ENCODE results near the gene UBA1.
"Not testable (repeated sequence)": the region's sequence is repeated elsewhere in the genome, so short reads cannot be mapped to it uniquely, and the experiment has no call there.

The UBA1 gene

GRCh38 chrX:47248576-47248975 is 54.9 kb downstream of the UBA1 start:
- no peaks in the 10 kb centered on the region for H3K9me3 ChIP-seq (ENCODE audit: control insufficient read depth in 1 of 2, low read length in 2 of 2)
- no peak overlapping the region for H3K4me3 ChIP-seq (ENCODE audit: low read depth in 1 of 2, low read length in 2 of 2)
- no peaks in the 10 kb centered on the region for H3K4me1 ChIP-seq (ENCODE audit: control insufficient read depth in 1 of 2, insufficient read depth in 2 of 2, low read length in 2 of 2)
- no peak overlapping the region for H3K27ac ChIP-seq (ENCODE audit: low read depth, low read length)
- H3K36me3 ChIP-seq (ENCODE audit: control insufficient read depth in 1 of 2, insufficient read depth in 2 of 2, low read length in 2 of 2): peaks cover 9 to 11% of the 10 kb centered on the region in 2 donors
- H3K9ac ChIP-seq (ENCODE audit: low read depth in 1 of 2, low read length in 2 of 2): no peak overlapping the region
- no peaks in the 10 kb centered on the region for H3K27me3 ChIP-seq (ENCODE audit: control insufficient read depth in 1 of 2, insufficient read depth in 2 of 2, low read length in 2 of 2)

DNA sequence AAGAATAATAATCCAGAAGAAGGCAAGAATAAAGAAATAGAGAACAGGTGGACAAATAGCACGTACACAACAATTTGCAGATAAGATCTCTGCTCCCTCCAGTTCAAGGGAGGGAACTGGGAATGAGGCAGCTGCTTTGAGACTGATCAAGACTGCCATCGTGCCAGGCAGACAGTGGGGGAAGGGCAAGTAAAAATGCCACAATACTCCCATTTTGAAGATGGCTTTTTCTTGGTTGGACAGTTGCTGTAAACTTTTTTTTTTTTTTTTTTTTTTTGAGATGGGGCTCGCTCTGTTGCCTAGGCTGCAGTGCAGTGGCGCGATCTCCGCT is 56.4 kb downstream of the UBA1 start:
- Histone ChIP-seq H3K27ac (ENCODE audit: low read depth, low read length) (no peak overlapping the region), H3K9me3 (ENCODE audit: control insufficient read depth in 1 of 2, low read length in 2 of 2) (no peaks in the 10 kb centered on the region), H3K36me3 (ENCODE audit: control insufficient read depth in 1 of 2, insufficient read depth in 2 of 2, low read length in 2 of 2) (peaks cover 2 to 6% of the 10 kb centered on the region in 2 donors), H3K9ac (ENCODE audit: low read depth in 1 of 2, low read length in 2 of 2) (no peak overlapping the region), H3K27me3 (ENCODE audit: control insufficient read depth in 1 of 2, insufficient read depth in 2 of 2, low read length in 2 of 2) (no peaks in the 10 kb centered on the region), H3K4me1 (ENCODE audit: control insufficient read depth in 1 of 2, insufficient read depth in 2 of 2, low read length in 2 of 2) (no peaks in the 10 kb centered on the region), H3K4me3 (ENCODE audit: low read depth in 1 of 2, low read length in 2 of 2) (no peak overlapping the region)

DNA sequence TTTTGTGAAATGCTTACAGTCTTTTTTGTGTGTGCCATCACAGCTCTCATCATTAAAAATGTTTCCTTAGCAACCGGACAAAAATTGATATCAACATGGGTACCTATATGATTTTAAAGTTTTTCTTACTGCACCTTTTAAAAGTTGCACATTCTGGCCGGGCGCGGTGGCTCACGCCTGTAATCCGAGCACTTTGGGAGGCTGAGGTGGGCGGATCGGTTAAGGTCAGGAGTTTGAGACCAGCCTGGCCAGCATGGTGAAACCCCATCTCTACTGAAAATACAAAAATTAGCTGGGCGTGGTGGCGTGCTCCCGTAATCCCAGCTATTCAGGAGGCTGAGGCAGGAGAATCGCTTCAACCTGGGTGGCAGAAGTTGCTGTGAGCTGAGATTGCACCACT is 64.0 kb downstream of the UBA1 start:
- H3K27me3 ChIP-seq (ENCODE audit: control insufficient read depth in 1 of 2, insufficient read depth in 2 of 2, low read length in 2 of 2); H3K27ac ChIP-seq (ENCODE audit: low read depth, low read length); H3K4me3 ChIP-seq (ENCODE audit: low read depth in 1 of 2, low read length in 2 of 2); H3K36me3 ChIP-seq (ENCODE audit: control insufficient read depth in 1 of 2, insufficient read depth in 2 of 2, low read length in 2 of 2); H3K9ac ChIP-seq (ENCODE audit: low read depth in 1 of 2, low read length in 2 of 2); H3K9me3 ChIP-seq (ENCODE audit: control insufficient read depth in 1 of 2, low read length in 2 of 2); H3K4me1 ChIP-seq (ENCODE audit: control insufficient read depth in 1 of 2, insufficient read depth in 2 of 2, low read length in 2 of 2): not testable (repeated sequence)

Measured in duodenal mucosa (tissue), 2 donors.